CD8-positive, alpha-beta memory T cell (primary cell): ENCODE data around the gene TAS2R43. TPM values are rescaled to one million over a fixed set of nuclear protein-coding genes. Genes with fewer than 3 reads are reported as not detected.
"Not testable (repeated sequence)": the region's sequence is repeated elsewhere in the genome, so short reads cannot be mapped to it uniquely, and the experiment has no call there.

Experiments
- CTCF ChIA-PET: fragments of 350-600 bp; sonication (Branson Sonifier 250); formaldehyde crosslinking; loops from one replicate; lab custom pipeline; 2021; ENCODE audit warnings: antibody characterized with exemption; lab: Charles Lee
- POLR2A ChIA-PET: fragments of 350-600 bp; sonication (Branson Sonifier 250); formaldehyde crosslinking; loops from one replicate; lab custom pipeline; 2021; ENCODE audit warnings: antibody characterized with exemption; lab: Charles Lee
- DNase-seq, 5 donors: peaks; one replicate each; pipeline versions ENCODE4 v3.0.0 to v3.0.0-alpha.2; 2020 to 2022; ENCODE audit warnings: mixed read lengths in 1 of 5
- H3K27ac ChIP-seq: one replicate; pipeline ENCODE4 v1.7.0; 2013; ENCODE audit warnings: low read depth, mild to moderate bottlenecking, low read length, moderate library complexity
- H3K27me3 ChIP-seq: 2 replicates; pipeline ENCODE4 v1.7.0; 2013; ENCODE audit warnings: low read length, mild to moderate bottlenecking; ENCODE audit not compliant: insufficient read depth, poor library complexity, severe bottlenecking
- H3K36me3 ChIP-seq: 2 replicates; pipeline ENCODE4 v1.7.0; 2013; ENCODE audit warnings: mild to moderate bottlenecking, low read length, moderate library complexity; ENCODE audit not compliant: insufficient read depth
- H3K4me1 ChIP-seq: 2 replicates; pipeline ENCODE4 v1.7.0; 2013; ENCODE audit warnings: mild to moderate bottlenecking, low read length, moderate library complexity; ENCODE audit not compliant: insufficient read depth
- H3K4me3 ChIP-seq: 2 replicates; pipeline ENCODE4 v1.7.0; 2013; ENCODE audit warnings: mild to moderate bottlenecking, low read length
- H3K9me3 ChIP-seq: 2 replicates; pipeline ENCODE4 v1.7.0; 2013; ENCODE audit warnings: mild to moderate bottlenecking, low read length
- H3K27ac Mint-ChIP-seq, 8 donors: one replicate each; pipeline ENCODE4 v1.8.0; 2020 to 2021; ENCODE audit warnings: mixed read lengths in 8 of 8, mild to moderate bottlenecking in 6 of 8, inconsistent platforms in 3 of 8, moderate library complexity in 3 of 8
- H3K27me3 Mint-ChIP-seq, 2 donors: one replicate each; pipeline ENCODE4 v1.8.0; 2020 to 2021; ENCODE audit warnings: mixed read lengths in 2 of 2, mild to moderate bottlenecking in 1 of 2, moderate library complexity in 1 of 2
- H3K36me3 Mint-ChIP-seq, 3 donors: one replicate each; pipeline ENCODE4 v1.8.0; 2020 to 2021; ENCODE audit warnings: mixed read lengths in 3 of 3, inconsistent platforms in 1 of 3, mild to moderate bottlenecking in 1 of 3
- H3K4me1 Mint-ChIP-seq, 3 donors: one replicate each; pipeline ENCODE4 v1.8.0; 2020 to 2021; ENCODE audit warnings: mixed read lengths in 3 of 3, inconsistent platforms in 1 of 3, mild to moderate bottlenecking in 1 of 3
- H3K4me3 Mint-ChIP-seq, 7 donors: one replicate each; pipeline ENCODE4 v1.8.0; 2020 to 2021; ENCODE audit warnings: mixed read lengths in 7 of 7, mild to moderate bottlenecking in 6 of 7, moderate library complexity in 4 of 7, inconsistent platforms in 2 of 7
- H3K9me3 Mint-ChIP-seq, 5 donors: one replicate each; pipeline ENCODE4 v1.8.0; 2020 to 2022; ENCODE audit warnings: mixed read lengths in 5 of 5, mild to moderate bottlenecking in 3 of 5, moderate library complexity in 2 of 5, inconsistent platforms in 1 of 5
- polyA plus RNA-seq: library from polyadenylated mRNA; unstranded; fragments of 300-500 nt; fragmentation: Illumina TruSeq; gene quantifications from one replicate; pipeline ENCODE4 v1.2.3, GENCODE V29; 2021
- total RNA-seq, 2 experiments: library from RNA; stranded (reverse); gene quantifications; one replicate each; pipeline ENCODE4 v1.2.3, GENCODE V29; 2021

Gene TAS2R43
- total and polyA plus RNA-seq, 3 experiments from 2014 or later, result 0.42 TPM; not detected in 2

- H3K27me3 ChIP-seq, result no peaks in the 10 kb centered on the region
- POLR2A ChIA-PET, result no interaction called here
- Mint-ChIP-seq H3K9me3 (peaks cover 5 to 33% (median 9%) of the 10 kb centered on the region in 5 donors), H3K27ac (no peak overlapping the region), H3K36me3 (peaks cover 8 to 43% (median 11%) of the 10 kb centered on the region in 3 donors), H3K4me3 (no peak overlapping the region), H3K4me1 (peaks cover 0 to 9% (median 0%) of the 10 kb centered on the region in 3 donors), H3K27me3 (no peaks in the 10 kb centered on the region)
- H3K4me3 ChIP-seq, result no peak overlapping the region
- H3K4me1 ChIP-seq, result no peaks in the 10 kb centered on the region
- no peak overlapping the region for H3K27ac ChIP-seq
- DNase-seq, result no peak
- no peaks in the 10 kb centered on the region for H3K9me3 ChIP-seq
- CTCF ChIA-PET, result no interaction called here
- no peaks in the 10 kb centered on the region for H3K36me3 ChIP-seq
These were observed 10.1 kb downstream of the TAS2R43 start for GRCh38 chr12:11081987-11082386.

- Histone ChIP-seq H3K4me1 (no peaks in the 10 kb centered on the region), H3K27ac (no peak overlapping the region), H3K36me3 (no peaks in the 10 kb centered on the region), H3K4me3 (no peak overlapping the region), H3K9me3 (no peaks in the 10 kb centered on the region), H3K27me3 (no peaks in the 10 kb centered on the region)
- peaks cover 4 to 9% (median 4%) of the 10 kb centered on the region in 3 donors for H3K4me1 Mint-ChIP-seq
- no peak overlapping the region for H3K4me3 Mint-ChIP-seq
- peaks cover 4 to 34% (median 4%) of the 10 kb centered on the region in 3 donors for H3K36me3 Mint-ChIP-seq
- H3K27ac Mint-ChIP-seq, result no peak overlapping the region
- CTCF ChIA-PET, result no interaction called here
- peaks cover 2 to 19% (median 9%) of the 10 kb centered on the region in 5 donors for H3K9me3 Mint-ChIP-seq
- H3K27me3 Mint-ChIP-seq, result no peaks in the 10 kb centered on the region
- POLR2A ChIA-PET, result no interaction called here
- no peak for DNase-seq
These were observed 13.9 kb downstream of the TAS2R43 start for GRCh38 chr12:11078246-11078645.

DNA sequence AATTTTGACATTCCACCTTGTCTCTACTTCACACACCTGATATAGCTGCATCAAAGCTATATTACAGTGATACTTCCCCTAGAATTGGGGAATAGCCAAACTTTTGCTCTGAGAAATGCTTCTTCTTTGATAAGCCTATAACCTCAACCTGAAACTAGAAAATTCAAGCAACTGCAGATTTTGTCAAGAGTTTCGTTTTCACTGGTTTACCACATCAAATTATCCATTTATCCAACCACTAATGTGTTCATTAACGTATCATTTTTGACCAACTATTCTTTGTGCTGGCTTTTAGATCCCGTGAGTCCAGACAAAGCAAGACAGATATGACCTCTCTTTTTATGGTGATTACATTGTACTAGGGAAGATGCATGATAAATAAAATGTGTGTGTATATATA is 16.5 kb downstream of the TAS2R43 start:
- Mint-ChIP-seq H3K27me3 (peaks cover 0 to 1% of the 10 kb centered on the region in 2 donors), H3K4me1 (peaks cover 4 to 9% (median 6%) of the 10 kb centered on the region in 3 donors), H3K36me3 (peaks cover 5 to 33% (median 5%) of the 10 kb centered on the region in 3 donors), H3K27ac (no peak overlapping the region), H3K9me3 (peaks cover 0 to 6% (median 4%) of the 10 kb centered on the region in 5 donors), H3K4me3 (no peak overlapping the region)
- Histone ChIP-seq H3K27ac (no peak overlapping the region), H3K4me3 (no peak overlapping the region), H3K36me3 (no peaks in the 10 kb centered on the region), H3K4me1 (no peaks in the 10 kb centered on the region), H3K27me3 (no peaks in the 10 kb centered on the region), H3K9me3 (no peaks in the 10 kb centered on the region)
- no peak for DNase-seq
- POLR2A ChIA-PET, result no interaction called here
- CTCF ChIA-PET, result no interaction called here

GRCh38 chr12:11071414-11071813 is 20.7 kb downstream of the TAS2R43 start:
- DNase-seq, result peak in 1 of 5 donors; percentile 30
- H3K4me1 Mint-ChIP-seq, result peaks cover 0 to 6% (median 4%) of the 10 kb centered on the region in 3 donors
- Histone ChIP-seq H3K9me3 (no peaks in the 10 kb centered on the region), H3K36me3 (no peaks in the 10 kb centered on the region), H3K4me3 (no peak overlapping the region), H3K27ac (no peak overlapping the region), H3K27me3 (no peaks in the 10 kb centered on the region), H3K4me1 (no peaks in the 10 kb centered on the region)
- H3K36me3 Mint-ChIP-seq, result peaks cover 5 to 45% (median 9%) of the 10 kb centered on the region in 3 donors
- CTCF ChIA-PET, result no interaction called here
- no peak overlapping the region for H3K27ac Mint-ChIP-seq
- peaks cover 0 to 4% (median 0%) of the 10 kb centered on the region in 5 donors for H3K9me3 Mint-ChIP-seq
- H3K27me3 Mint-ChIP-seq, result peaks cover 0 to 1% of the 10 kb centered on the region in 2 donors
- no peak overlapping the region for H3K4me3 Mint-ChIP-seq
- POLR2A ChIA-PET, result no interaction called here

- peaks cover 0 to 4% (median 0%) of the 10 kb centered on the region in 5 donors for H3K9me3 Mint-ChIP-seq
- peaks cover 5 to 48% (median 9%) of the 10 kb centered on the region in 3 donors for H3K36me3 Mint-ChIP-seq
- H3K27me3 Mint-ChIP-seq, result peaks cover 0 to 1% of the 10 kb centered on the region in 2 donors
- DNase-seq, result no peak
- Histone ChIP-seq H3K36me3 (no peaks in the 10 kb centered on the region), H3K4me3 (no peak overlapping the region), H3K27ac (no peak overlapping the region), H3K4me1 (no peaks in the 10 kb centered on the region), H3K27me3 (no peaks in the 10 kb centered on the region), H3K9me3 (no peaks in the 10 kb centered on the region)
- H3K4me1 Mint-ChIP-seq, result peaks cover 0 to 6% (median 4%) of the 10 kb centered on the region in 3 donors
- ChIA-PET POLR2A (no interaction called here), CTCF (no interaction called here)
- no peak overlapping the region for H3K4me3 Mint-ChIP-seq
- H3K27ac Mint-ChIP-seq, result no peak overlapping the region
These were observed 21.1 kb downstream of the TAS2R43 start for GRCh38 chr12:11070999-11071398.

DNA sequence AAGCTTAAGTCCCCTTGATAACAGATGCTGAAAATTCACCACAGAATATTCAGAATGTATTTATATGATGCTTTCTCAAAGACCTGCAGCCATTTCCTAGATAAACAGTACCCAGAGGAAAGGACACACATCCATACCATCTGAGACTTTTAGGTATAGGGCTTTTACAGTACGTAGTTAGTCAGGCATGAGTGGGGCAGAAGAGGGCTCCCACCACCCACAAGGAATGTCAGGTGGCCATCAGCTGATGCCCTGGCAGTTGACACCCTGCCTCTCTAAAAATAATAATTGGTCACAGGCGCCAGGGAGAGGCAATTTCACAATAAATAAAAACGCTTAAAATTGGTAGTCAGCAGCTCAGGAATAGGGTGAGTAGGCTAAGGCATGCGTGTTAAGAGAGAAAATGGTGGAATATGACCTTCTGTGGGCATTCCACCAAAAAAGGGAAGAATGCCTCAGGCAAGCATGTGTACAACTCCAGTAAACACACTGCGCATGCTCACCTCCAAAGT is 22.2 kb downstream of the TAS2R43 start:
- Mint-ChIP-seq H3K36me3 (peaks cover 5 to 56% (median 12%) of the 10 kb centered on the region in 3 donors), H3K4me1 (peaks cover 0 to 11% (median 9%) of the 10 kb centered on the region in 3 donors), H3K27me3 (peaks cover 0 to 1% of the 10 kb centered on the region in 2 donors), H3K9me3 (peaks cover 0 to 4% (median 0%) of the 10 kb centered on the region in 5 donors), H3K4me3 (no peak overlapping the region), H3K27ac (no peak overlapping the region)
- no peaks in the 10 kb centered on the region for H3K36me3 ChIP-seq
- no peaks in the 10 kb centered on the region for H3K9me3 ChIP-seq
- H3K4me1 ChIP-seq, result no peaks in the 10 kb centered on the region
- no peaks in the 10 kb centered on the region for H3K27me3 ChIP-seq
- DNase-seq, result no peak
- ChIA-PET POLR2A (no interaction called here), CTCF (no interaction called here)
- H3K4me3 ChIP-seq, result no peak overlapping the region
- no peak overlapping the region for H3K27ac ChIP-seq

- Histone ChIP-seq H3K27me3 (no peaks in the 10 kb centered on the region), H3K36me3 (no peaks in the 10 kb centered on the region), H3K27ac (no peak overlapping the region), H3K9me3 (no peaks in the 10 kb centered on the region), H3K4me3 (no peak overlapping the region), H3K4me1 (no peaks in the 10 kb centered on the region)
- CTCF ChIA-PET, result no interaction called here
- Mint-ChIP-seq H3K9me3 (peaks cover 0 to 4% (median 0%) of the 10 kb centered on the region in 5 donors), H3K4me1 (peaks cover 13 to 15% (median 14%) of the 10 kb centered on the region in 3 donors), H3K27me3 (peaks cover 0 to 4% of the 10 kb centered on the region in 2 donors), H3K4me3 (no peak overlapping the region), H3K27ac (no peak overlapping the region), H3K36me3 (peaks cover 4 to 44% (median 15%) of the 10 kb centered on the region in 3 donors)
- DNase-seq, result no peak
- POLR2A ChIA-PET, result no interaction called here
These were observed 24.6 kb downstream of the TAS2R43 start for GRCh38 chr12:11067514-11067913.

- H3K27me3 Mint-ChIP-seq, H3K4me3 Mint-ChIP-seq, H3K9me3 Mint-ChIP-seq, CTCF ChIA-PET, H3K27me3 ChIP-seq, H3K4me3 ChIP-seq, H3K36me3 ChIP-seq, H3K27ac ChIP-seq, H3K4me1 ChIP-seq, DNase-seq, H3K9me3 ChIP-seq, POLR2A ChIA-PET: not testable (repeated sequence)
- Mint-ChIP-seq H3K4me1 (peaks cover 21 to 30% (median 28%) of the 10 kb centered on the region in 3 donors), H3K36me3 (peaks cover 2 to 11% (median 10%) of the 10 kb centered on the region in 3 donors), H3K27ac (peak within 1 kb of the TSS in 1 of 8 donors; percentile 15)
These were observed 29.9 kb downstream of the TAS2R43 start, which contains the start of gene TAS2R46 for GRCh38 chr12:11062194-11062593. TAS2R46 (minus strand) TSS chr12:11062294; CDS start chr12:11062294, 0 bp downstream.
